IMR-90 (cell line): ENCODE results near the gene GLRB. TPM values are rescaled to one million over a fixed set of nuclear protein-coding genes. Genes with fewer than 3 reads are reported as not detected.

ENCODE experiments used
- ATAC-seq: fragments of 200-7000 bp; cut with Tn5 transposase; 2 replicates; pipeline ENCODE4 v1.9.1; 2020; ENCODE audit warnings: low read depth, mild to moderate bottlenecking, moderate library complexity
- BruUV-seq: library from RNA; stranded (reverse); fragments of 400-500 nt; replicated peaks from 2 replicates; lab custom pipeline; 2021; lab: Mats Ljungman, UMichigan
- CTCF ChIA-PET: fragments of 300-600 bp; formaldehyde crosslinking; extraction: SDS; loops from one replicate; lab custom pipeline; 2021; ENCODE audit warnings: antibody characterized with exemption; lab: Yijun Ruan, JAX
- POLR2A ChIA-PET: fragments of 300-600 bp; sonication (Branson Sonifier 250); formaldehyde crosslinking; loops from one replicate; lab custom pipeline; 2022; ENCODE audit warnings: antibody characterized with exemption; ENCODE audit not compliant: unreplicated experiment; lab: Charles Lee
- DNase-seq: peaks from one replicate; pipeline ENCODE4 v3.0.0; 2013
- H2AFZ ChIP-seq: replicated peaks from 2 replicates; pipeline ENCODE3; 2013; ENCODE audit warnings: low read length, mild to moderate bottlenecking; ENCODE audit not compliant: poor library complexity
- H2AK5ac ChIP-seq: 2 replicates; pipeline ENCODE4 v1.6.1; 2013; ENCODE audit warnings: low read depth, low read length, inconsistent platforms
- H2AK9ac ChIP-seq: replicated peaks from 2 replicates; pipeline ENCODE3; 2013; ENCODE audit warnings: mild to moderate bottlenecking, low read depth, low read length, moderate library complexity; ENCODE audit not compliant: poor library complexity
- H2BK120ac ChIP-seq: 2 replicates; pipeline ENCODE4 v1.6.1; 2013; ENCODE audit warnings: low read depth, low read length, inconsistent platforms
- H2BK15ac ChIP-seq: 3 replicates; pipeline ENCODE4 v1.6.1; 2013; ENCODE audit warnings: low read depth, low read length, inconsistent platforms
- H2BK20ac ChIP-seq: 2 replicates; pipeline ENCODE4 v1.6.1; 2013; ENCODE audit warnings: low read depth, mild to moderate bottlenecking, inconsistent platforms, low read length, moderate library complexity
- H2BK5ac ChIP-seq: 2 replicates; pipeline ENCODE4 v1.6.1; 2013; ENCODE audit warnings: mild to moderate bottlenecking, low read depth, low read length, inconsistent platforms; ENCODE audit not compliant: poor library complexity, severe bottlenecking
- H3K14ac ChIP-seq: replicated peaks from 2 replicates; pipeline ENCODE4 v1.6.1; 2013; ENCODE audit warnings: low read depth, low read length, inconsistent platforms
- H3K18ac ChIP-seq: 2 replicates; pipeline ENCODE4 v1.6.1; 2013; ENCODE audit warnings: low read depth, low read length, control low read depth
- H3K23ac ChIP-seq: 2 replicates; pipeline ENCODE4 v1.6.1; 2013; ENCODE audit warnings: low read depth, low read length, inconsistent platforms
- H3K27ac ChIP-seq: 2 replicates; pipeline ENCODE4 v1.5.1; 2013; ENCODE audit warnings: mild to moderate bottlenecking, control low read depth, low read length; ENCODE audit not compliant: insufficient read depth
- H3K27me3 ChIP-seq: 2 replicates; pipeline ENCODE4 v1.6.1; 2013; ENCODE audit warnings: low read length; ENCODE audit not compliant: control insufficient read depth, insufficient read depth
- H3K36me3 ChIP-seq: 2 replicates; pipeline ENCODE4 v1.6.1; 2013; ENCODE audit warnings: low read length, mixed read lengths; ENCODE audit not compliant: control insufficient read depth, insufficient read depth
- H3K4ac ChIP-seq: 2 replicates; pipeline ENCODE4 v1.6.1; 2013; ENCODE audit warnings: low read depth, low read length, inconsistent platforms
- H3K4me1 ChIP-seq: 2 replicates; pipeline ENCODE4 v1.6.1; 2013; ENCODE audit warnings: low read length, mixed read lengths; ENCODE audit not compliant: control insufficient read depth, insufficient read depth
- H3K4me2 ChIP-seq: 2 replicates; pipeline ENCODE4 v1.6.1; 2013; ENCODE audit warnings: low read depth, mild to moderate bottlenecking, control low read depth, low read length, moderate library complexity
- H3K4me3 ChIP-seq: 2 replicates; pipeline ENCODE4 v1.5.1; 2013; ENCODE audit warnings: low read depth, mild to moderate bottlenecking, control low read depth, low read length, moderate library complexity; ENCODE audit not compliant: insufficient read depth
- H3K56ac ChIP-seq: 2 replicates; pipeline ENCODE4 v1.6.1; 2013; ENCODE audit warnings: low read length, inconsistent platforms; ENCODE audit not compliant: insufficient read depth; ENCODE audit errors: extremely low read depth
- H3K79me1 ChIP-seq, 2 experiments: 2 replicates each; pipeline ENCODE4 v1.6.1; 2013; ENCODE audit warnings: low read length in 2 of 2, inconsistent platforms in 1 of 2, low read depth in 1 of 2
- H3K9ac ChIP-seq: 2 replicates; pipeline ENCODE4 v1.6.1; 2013; ENCODE audit warnings: low read depth, low read length, control low read depth
- H3K9me1 ChIP-seq: 2 replicates; pipeline ENCODE4 v1.6.1; 2013; ENCODE audit warnings: low read length, inconsistent platforms; ENCODE audit not compliant: insufficient read depth
- H3K9me3 ChIP-seq: 2 replicates; pipeline ENCODE4 v1.6.1; 2013; ENCODE audit warnings: low read length; ENCODE audit not compliant: control insufficient read depth, insufficient read depth
- H4K20me1 ChIP-seq: 2 replicates; pipeline ENCODE4 v1.6.1; 2013; ENCODE audit warnings: low read length, inconsistent platforms; ENCODE audit not compliant: insufficient read depth
- H4K5ac ChIP-seq: 2 replicates; pipeline ENCODE4 v1.6.1; 2013; ENCODE audit warnings: mild to moderate bottlenecking, low read depth, low read length, control low read depth
- H4K8ac ChIP-seq, 2 experiments: 2 replicates each; pipeline ENCODE4 v1.6.1; 2013; ENCODE audit warnings: low read depth in 2 of 2, low read length in 2 of 2, control low read depth in 1 of 2, inconsistent platforms in 1 of 2
- H4K91ac ChIP-seq: 2 replicates; pipeline ENCODE4 v1.6.1; 2013; ENCODE audit warnings: low read depth, low read length, inconsistent platforms; ENCODE audit not compliant: insufficient read depth
- BHLHE40 ChIP-seq: fragments of 150-350 bp; IDR thresholded peaks from 2 replicates; pipeline ENCODE4 v1.6.1; 2016; ENCODE audit warnings: mild to moderate bottlenecking, low read depth, low read length
- CEBPB ChIP-seq: IDR thresholded peaks from 2 replicates; pipeline ENCODE4 v1.6.1; 2012; ENCODE audit warnings: low read depth, low read length, improper control_type of control experiment
- CHD1 ChIP-seq: IDR thresholded peaks from 2 replicates; pipeline ENCODE4 v1.6.1; 2012; ENCODE audit warnings: low read depth, low read length, improper control_type of control experiment
- FOS ChIP-seq: fragments of 150-350 bp; IDR thresholded peaks from 2 replicates; pipeline ENCODE4 v1.6.1; 2016; ENCODE audit warnings: low read depth, low read length
- MAFK ChIP-seq: IDR thresholded peaks from 2 replicates; pipeline ENCODE4 v1.6.1; 2012; ENCODE audit warnings: low read depth, low read length, improper control_type of control experiment
- MAZ ChIP-seq: IDR thresholded peaks from 2 replicates; pipeline ENCODE4 v1.6.1; 2012; ENCODE audit warnings: low read depth, mild to moderate bottlenecking, low read length, improper control_type of control experiment, moderate library complexity, borderline replicate concordance
- MXI1 ChIP-seq: IDR thresholded peaks from 2 replicates; pipeline ENCODE4 v1.6.1; 2012; ENCODE audit warnings: low read depth, mild to moderate bottlenecking, low read length, moderate library complexity, borderline replicate concordance
- NFE2L2 ChIP-seq: fragments of 150-350 bp; IDR thresholded peaks from 2 replicates; pipeline ENCODE4 v1.6.1; 2016; ENCODE audit warnings: low read depth, mild to moderate bottlenecking, low read length
- POLR2A ChIP-seq: IDR thresholded peaks from 2 replicates; pipeline ENCODE4 v1.6.1; 2012; ENCODE audit warnings: mild to moderate bottlenecking, low read depth, low read length
- RAD21 ChIP-seq: IDR thresholded peaks from 2 replicates; pipeline ENCODE4 v1.6.1; 2012; ENCODE audit warnings: low read length, improper control_type of control experiment
- RCOR1 ChIP-seq: IDR thresholded peaks from 2 replicates; pipeline ENCODE4 v1.6.1; 2012; ENCODE audit warnings: mild to moderate bottlenecking, low read length, improper control_type of control experiment; ENCODE audit not compliant: insufficient replicate concordance
- RFX5 ChIP-seq: IDR thresholded peaks from 2 replicates; pipeline ENCODE4 v1.8.0; 2012; ENCODE audit warnings: low read depth, mild to moderate bottlenecking, low read length, moderate library complexity
- SMC3 ChIP-seq: fragments of 150-350 bp; IDR thresholded peaks from 2 replicates; pipeline ENCODE4 v1.6.1; 2016; ENCODE audit warnings: low read depth, mild to moderate bottlenecking, antibody characterized with exemption, low read length, moderate library complexity
- WGBS, 2 experiments: methylation state at CpG; one replicate each; pipeline versions ENCODE4 v1.1.5 to v1.1.7; 2013; ENCODE audit warnings: missing lambda C conversion rate in 2 of 2; ENCODE audit not compliant: insufficient read length in 1 of 2; ENCODE audit errors: extremely low coverage in 2 of 2; 5-methylcytosine and 5-hydroxymethylcytosine counted together
- dilution Hi-C: fragments of 300-500 bp; cut with HindIII; formaldehyde crosslinking; loops from one replicate; pipeline ENCODE4 v1.14.3; 2018; ENCODE audit warnings: low sequenced_read_pairs; ENCODE audit not compliant: unreplicated experiment
- in situ Hi-C: fragments of 300-500 bp; cut with MboI; formaldehyde crosslinking; loops from 3 replicates; pipeline ENCODE4 v1.14.3; 2019; ENCODE audit warnings: low sequenced_read_pairs, inconsistent platforms, mixed read lengths
- intact Hi-C: fragments of 100-400 bp; cut with micrococcal nuclease; formaldehyde crosslinking; loops from 2 replicates; pipeline ENCODE4 v1.10.0; 2022
- polyA plus RNA-seq, 3 experiments: library from polyadenylated mRNA; depleted of rRNA; stranded (reverse); fragments of >200 nt; gene quantifications; 2 replicates each; pipeline ENCODE4 v1.2.3, GENCODE V29; 2012; ENCODE audit warnings: low replicate concordance in 1 of 3
- total RNA-seq: library from RNA; depleted of rRNA; stranded (reverse); fragments of >200 nt; gene quantifications from 2 replicates; pipeline ENCODE4 v1.2.3, GENCODE V29; 2012
- TF ChIP-seq, protein P1 (sequence below): fragments of 150-350 bp; IDR thresholded peaks from 2 replicates; pipeline ENCODE4 v1.6.1; 2016; ENCODE audit warnings: low read depth, mild to moderate bottlenecking, low read length, moderate library complexity, borderline replicate concordance
- TF ChIP-seq, protein P2 (sequence below): conservative IDR thresholded peaks from 2 replicates; pipeline ENCODE4 v1.5.1; 2012; ENCODE audit warnings: mild to moderate bottlenecking, low read depth, low read length, improper control_type of control experiment
- TF ChIP-seq, protein P3 (sequence below): fragments of 150-350 bp; IDR thresholded peaks from 2 replicates; pipeline ENCODE4 v1.6.1; 2017; ENCODE audit warnings: mild to moderate bottlenecking, antibody characterized with exemption, low read length, low read depth

Gene GLRB
- total and polyA plus RNA-seq, 2 of the 4 experiments (the other 2 are of a cell fraction) = 3.0 to 3.2 TPM

DNA sequence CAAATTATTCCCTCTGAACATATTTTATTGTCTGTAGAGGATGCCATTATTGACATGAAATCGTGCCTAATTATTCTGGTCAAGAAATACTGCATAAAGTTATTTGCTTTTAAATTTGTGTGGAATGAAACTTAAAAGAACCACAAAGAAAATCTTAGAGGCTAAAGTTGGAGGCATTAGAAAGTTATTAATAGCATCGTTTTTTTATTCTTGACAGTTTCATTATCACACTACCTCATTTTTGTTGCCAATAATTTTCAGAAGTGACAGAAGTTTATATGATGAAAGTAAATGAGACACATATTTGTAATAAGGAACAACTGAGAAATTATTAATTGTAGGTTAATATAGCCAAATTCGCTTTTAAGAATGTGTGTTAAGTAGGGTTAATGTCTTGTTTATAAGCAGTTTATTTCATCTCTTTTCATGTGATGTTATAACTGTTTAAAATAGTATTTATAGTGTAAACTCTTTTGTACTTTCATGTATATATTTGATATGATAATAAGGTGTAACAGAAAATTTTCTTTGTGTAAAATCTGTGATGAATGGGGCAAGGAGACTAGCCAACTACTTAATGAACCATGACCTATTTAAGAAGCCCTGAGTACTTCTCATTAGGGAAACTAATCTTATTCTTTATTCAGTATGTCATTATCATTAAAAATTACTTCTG, 90.1 kb downstream of the GLRB start:
- H3K4me1 ChIP-seq = no peaks in the 10 kb centered on the region
- in situ Hi-C loops = no loop called here
- H3K79me1 ChIP-seq = no peaks in the 10 kb centered on the region
- H2BK20ac ChIP-seq = no peak overlapping the region
- H3K9me3 ChIP-seq = no peaks in the 10 kb centered on the region
- H3K56ac ChIP-seq = no peak overlapping the region
- no peak overlapping the region for H3K23ac ChIP-seq
- no peak overlapping the region for H4K5ac ChIP-seq
- H4K91ac ChIP-seq = no peak overlapping the region
- no peak overlapping the region for H2BK15ac ChIP-seq
- no peak overlapping the region for H2AK5ac ChIP-seq
- TF ChIP-seq MAZ = no peak
- TF ChIP-seq POLR2A = no peak
- no peak for TF ChIP-seq RFX5
- no peak for TF ChIP-seq FOS
- no peak for TF ChIP-seq CHD1
- no peak for TF ChIP-seq SMC3
- no peak for TF ChIP-seq RCOR1
- TF ChIP-seq RAD21 = no peak
- no peak for TF ChIP-seq BHLHE40
- TF ChIP-seq, protein P1, sequence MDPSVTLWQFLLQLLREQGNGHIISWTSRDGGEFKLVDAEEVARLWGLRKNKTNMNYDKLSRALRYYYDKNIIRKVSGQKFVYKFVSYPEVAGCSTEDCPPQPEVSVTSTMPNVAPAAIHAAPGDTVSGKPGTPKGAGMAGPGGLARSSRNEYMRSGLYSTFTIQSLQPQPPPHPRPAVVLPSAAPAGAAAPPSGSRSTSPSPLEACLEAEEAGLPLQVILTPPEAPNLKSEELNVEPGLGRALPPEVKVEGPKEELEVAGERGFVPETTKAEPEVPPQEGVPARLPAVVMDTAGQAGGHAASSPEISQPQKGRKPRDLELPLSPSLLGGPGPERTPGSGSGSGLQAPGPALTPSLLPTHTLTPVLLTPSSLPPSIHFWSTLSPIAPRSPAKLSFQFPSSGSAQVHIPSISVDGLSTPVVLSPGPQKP = no peak
- TF ChIP-seq NFE2L2 = no peak
- TF ChIP-seq, protein P2, sequence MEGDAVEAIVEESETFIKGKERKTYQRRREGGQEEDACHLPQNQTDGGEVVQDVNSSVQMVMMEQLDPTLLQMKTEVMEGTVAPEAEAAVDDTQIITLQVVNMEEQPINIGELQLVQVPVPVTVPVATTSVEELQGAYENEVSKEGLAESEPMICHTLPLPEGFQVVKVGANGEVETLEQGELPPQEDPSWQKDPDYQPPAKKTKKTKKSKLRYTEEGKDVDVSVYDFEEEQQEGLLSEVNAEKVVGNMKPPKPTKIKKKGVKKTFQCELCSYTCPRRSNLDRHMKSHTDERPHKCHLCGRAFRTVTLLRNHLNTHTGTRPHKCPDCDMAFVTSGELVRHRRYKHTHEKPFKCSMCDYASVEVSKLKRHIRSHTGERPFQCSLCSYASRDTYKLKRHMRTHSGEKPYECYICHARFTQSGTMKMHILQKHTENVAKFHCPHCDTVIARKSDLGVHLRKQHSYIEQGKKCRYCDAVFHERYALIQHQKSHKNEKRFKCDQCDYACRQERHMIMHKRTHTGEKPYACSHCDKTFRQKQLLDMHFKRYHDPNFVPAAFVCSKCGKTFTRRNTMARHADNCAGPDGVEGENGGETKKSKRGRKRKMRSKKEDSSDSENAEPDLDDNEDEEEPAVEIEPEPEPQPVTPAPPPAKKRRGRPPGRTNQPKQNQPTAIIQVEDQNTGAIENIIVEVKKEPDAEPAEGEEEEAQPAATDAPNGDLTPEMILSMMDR = no peak
- no peak for TF ChIP-seq MXI1
- TF ChIP-seq, protein P3, sequence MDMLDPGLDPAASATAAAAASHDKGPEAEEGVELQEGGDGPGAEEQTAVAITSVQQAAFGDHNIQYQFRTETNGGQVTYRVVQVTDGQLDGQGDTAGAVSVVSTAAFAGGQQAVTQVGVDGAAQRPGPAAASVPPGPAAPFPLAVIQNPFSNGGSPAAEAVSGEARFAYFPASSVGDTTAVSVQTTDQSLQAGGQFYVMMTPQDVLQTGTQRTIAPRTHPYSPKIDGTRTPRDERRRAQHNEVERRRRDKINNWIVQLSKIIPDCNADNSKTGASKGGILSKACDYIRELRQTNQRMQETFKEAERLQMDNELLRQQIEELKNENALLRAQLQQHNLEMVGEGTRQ = no peak
- no peak for TF ChIP-seq MAFK
- no peak for TF ChIP-seq CEBPB
- no peak overlapping the region for H3K18ac ChIP-seq
- WGBS, 2 experiments = no CpG with 5 or more reads among the region's 3 CpGs
- no peak overlapping the region for H3K27ac ChIP-seq
- no TSS peak for BruUV-seq
- no peak overlapping the region for H2BK120ac ChIP-seq
- H3K4me3 ChIP-seq = no peak overlapping the region
- no peak overlapping the region for H2BK5ac ChIP-seq
- H4K20me1 ChIP-seq = no peaks in the 10 kb centered on the region
- H2AFZ ChIP-seq = no peak overlapping the region
- H4K8ac ChIP-seq = no peak overlapping the region
- H3K9me1 ChIP-seq = no peaks in the 10 kb centered on the region
- no peaks in the 10 kb centered on the region for H3K27me3 ChIP-seq
- intact Hi-C loops = no loop called here
- no peak overlapping the region for H3K14ac ChIP-seq
- H2AK9ac ChIP-seq = no peak overlapping the region
- no peak overlapping the region for H3K9ac ChIP-seq
- ChIA-PET POLR2A (no interaction called here), CTCF (no interaction called here)
- dilution Hi-C loops = no loop called here
- ATAC-seq = no peak
- no peak for DNase-seq
- H3K36me3 ChIP-seq = no peaks in the 10 kb centered on the region
- no peak overlapping the region for H3K4me2 ChIP-seq
- H3K4ac ChIP-seq = no peak overlapping the region
